Endothelial cell of umbilical vein (primary cell): Measurements from ENCODE around the gene STPG3. TPM values are rescaled to one million over a fixed set of nuclear protein-coding genes. Genes with fewer than 3 reads are reported as not detected.

Experiments used
- BruUV-seq: library from RNA; stranded (reverse); fragments of 400-500 nt; replicated peaks from 2 replicates; lab custom pipeline; 2021; lab: Mats Ljungman, UMichigan
- CTCF ChIA-PET: fragments of 300-600, 350-600 bp; sonication (Branson Sonifier 250); formaldehyde crosslinking; loops from one replicate; lab custom pipeline; 2021; ENCODE audit warnings: antibody characterized with exemption, inconsistent platforms; lab: Charles Lee
- POLR2A ChIA-PET: fragments of 300-600, 350-600 bp; sonication (Branson Sonifier 250); formaldehyde crosslinking; loops from one replicate; lab custom pipeline; 2021; ENCODE audit warnings: antibody characterized with exemption, inconsistent platforms; lab: Charles Lee
- DNase-seq: peaks from one replicate; pipeline ENCODE4 v3.0.0-alpha.2; 2011; ENCODE audit warnings: low read depth, low spot score
- FAIRE-seq: peaks from 2 replicates; lab custom pipeline; 2011; peaks lifted over from hg19 to GRCh38; lab: Jason Lieb, UNC
- H2AFZ ChIP-seq: 2 replicates; pipeline ENCODE4 v1.6.0; 2012; ENCODE audit warnings: low read depth, low read length, control low read depth, inconsistent platforms
- H3K27ac ChIP-seq: 2 replicates; pipeline ENCODE4 v1.5.1; 2011; ENCODE audit warnings: low read depth, mild to moderate bottlenecking, control low read depth, low read length, moderate library complexity; ENCODE audit not compliant: insufficient read depth
- H3K27me3 ChIP-seq, 2 experiments: 2 replicates each; pipeline versions ENCODE4 v1.6.0 to v1.6.1; 2011; ENCODE audit warnings: low read length in 2 of 2, mixed read lengths in 1 of 2; ENCODE audit not compliant: control insufficient read depth in 2 of 2, insufficient read depth in 2 of 2
- H3K36me3 ChIP-seq, 2 experiments: 2 replicates in 1 of 2; 3 replicates in 1 of 2; pipeline ENCODE4 v1.5.1; 2011; ENCODE audit warnings: low read length in 2 of 2, mild to moderate bottlenecking in 1 of 2, moderate library complexity in 1 of 2; ENCODE audit not compliant: control insufficient read depth in 2 of 2, insufficient read depth in 2 of 2; ENCODE audit errors: extremely low read depth in 1 of 2
- H3K4me1 ChIP-seq: 3 replicates; pipeline ENCODE4 v1.5.1; 2011; ENCODE audit warnings: mild to moderate bottlenecking, low read length; ENCODE audit not compliant: control insufficient read depth, insufficient read depth; ENCODE audit errors: extremely low read depth
- H3K4me2 ChIP-seq: 2 replicates; pipeline ENCODE4 v1.6.1; 2011; ENCODE audit warnings: low read length, control low read depth, mixed read lengths; ENCODE audit not compliant: insufficient read depth
- H3K4me3 ChIP-seq, 3 experiments: fragments of 200-600 bp in 1 of 3; sonication (generic), shearing (Covaris generic) in 1 of 3; replicated peaks in 1 of 3; 2 replicates each; pipeline ENCODE4 v1.5.1; 2011 to 2016; ENCODE audit warnings: control low read depth in 3 of 3, low read length in 3 of 3, mild to moderate bottlenecking in 2 of 3, inconsistent platforms in 1 of 3, low read depth in 1 of 3, moderate library complexity in 1 of 3; ENCODE audit not compliant: insufficient read depth in 1 of 3
- H3K79me2 ChIP-seq: 2 replicates; pipeline ENCODE4 v1.6.0; 2012; ENCODE audit warnings: low read length, inconsistent platforms; ENCODE audit not compliant: control insufficient read depth, insufficient read depth
- H3K9ac ChIP-seq: replicated peaks from 2 replicates; pipeline ENCODE3; 2011; ENCODE audit warnings: low read length, control low read depth; ENCODE audit not compliant: insufficient read depth; ENCODE audit errors: extremely low read depth
- H3K9me1 ChIP-seq: replicated peaks from 3 replicates; pipeline ENCODE4 v1.6.0; 2011; ENCODE audit warnings: mild to moderate bottlenecking, low read length; ENCODE audit not compliant: control insufficient read depth, insufficient read depth; ENCODE audit errors: extremely low read depth
- H3K9me3 ChIP-seq: replicated peaks from 2 replicates; pipeline ENCODE4 v1.5.1; 2012; ENCODE audit warnings: low read length, inconsistent platforms; ENCODE audit not compliant: control insufficient read depth, insufficient read depth
- H4K20me1 ChIP-seq: replicated peaks from 2 replicates; pipeline ENCODE3; 2011; ENCODE audit warnings: mild to moderate bottlenecking, low read length; ENCODE audit not compliant: control insufficient read depth, insufficient read depth; ENCODE audit errors: extremely low read depth
- CTCF ChIP-seq, 2 donors: IDR thresholded peaks; 1 replicate in 1 of 2; 2 replicates in 1 of 2; pipeline ENCODE4 v1.5.1; 2011; ENCODE audit warnings: low read length in 2 of 2, mild to moderate bottlenecking in 2 of 2, moderate library complexity in 2 of 2, control low read depth in 1 of 2, inconsistent platforms in 1 of 2, low read depth in 1 of 2; ENCODE audit not compliant: insufficient read depth in 1 of 2; ENCODE audit errors: extremely low read depth in 1 of 2
- EZH2 ChIP-seq: IDR thresholded peaks from 2 replicates; pipeline ENCODE4 v1.6.1; 2012; ENCODE audit warnings: borderline replicate concordance, low read depth, mild to moderate bottlenecking, moderate library complexity, low read length, inconsistent platforms; ENCODE audit not compliant: severe bottlenecking
- FOS ChIP-seq: IDR thresholded peaks from 2 replicates; pipeline ENCODE4 v1.6.1; 2011; ENCODE audit warnings: mild to moderate bottlenecking, low read length, moderate library complexity, borderline replicate concordance; ENCODE audit not compliant: insufficient read depth
- GATA2 ChIP-seq: IDR thresholded peaks from 2 replicates; pipeline ENCODE4 v1.7.0; 2011; ENCODE audit warnings: low read depth, mild to moderate bottlenecking, moderate library complexity, mixed read lengths, low read length; ENCODE audit not compliant: insufficient read length, insufficient read depth
- JUN ChIP-seq: IDR thresholded peaks from 2 replicates; pipeline ENCODE4 v1.6.1; 2011; ENCODE audit warnings: borderline replicate concordance, low read depth; ENCODE audit not compliant: insufficient read length, insufficient read depth
- MYC ChIP-seq: IDR thresholded peaks from one replicate; pipeline ENCODE4 v1.6.1; 2011; ENCODE audit warnings: mild to moderate bottlenecking, low read depth, low read length
- POLR2A ChIP-seq: IDR thresholded peaks from 2 replicates; pipeline ENCODE4 v1.6.1; 2012; ENCODE audit warnings: low read depth, mild to moderate bottlenecking, control low read depth, low read length
- POLR2AphosphoS5 ChIP-seq: IDR thresholded peaks from 2 replicates; pipeline ENCODE4 v1.6.1; 2012; ENCODE audit warnings: low read depth, mild to moderate bottlenecking, control low read depth, low read length, moderate library complexity; ENCODE audit not compliant: insufficient read depth
- dilution Hi-C: fragments of 300-500 bp; cut with MboI; formaldehyde crosslinking; loops from one replicate; pipeline ENCODE4 v1.15.0; 2019; ENCODE audit warnings: low sequenced_read_pairs; ENCODE audit not compliant: extremely low pct_ligation_motif_present
- intact Hi-C: fragments of 100-400 bp; cut with micrococcal nuclease; formaldehyde crosslinking; loops from one replicate; pipeline ENCODE4 v1.10.0; 2022
- polyA plus RNA-seq, 4 experiments: library from polyadenylated mRNA; depleted of rRNA in 3 of 4; stranded (reverse) in 3 of 4; unstranded in 1 of 4; fragments of >200 nt; gene quantifications; 2 replicates each; pipeline versions ENCODE4 v1.2.1 to v1.2.3, GENCODE V29; 2011 to 2012; ENCODE audit warnings: missing spikeins in 1 of 4
- total RNA-seq: library from RNA; stranded (reverse); gene quantifications from 2 replicates; pipeline ENCODE4 v1.2.3, GENCODE V29; 2021
- TF ChIP-seq, protein P1 (sequence below): IDR thresholded peaks from 2 replicates; pipeline ENCODE4 v1.6.1; 2011; ENCODE audit not compliant: insufficient read depth, insufficient read length

The STPG3 gene
- total and polyA plus RNA-seq, 2 donors (not counting 3 experiments of a cell fraction or from before 2014, with no cell fraction given) = not detected

DNA sequence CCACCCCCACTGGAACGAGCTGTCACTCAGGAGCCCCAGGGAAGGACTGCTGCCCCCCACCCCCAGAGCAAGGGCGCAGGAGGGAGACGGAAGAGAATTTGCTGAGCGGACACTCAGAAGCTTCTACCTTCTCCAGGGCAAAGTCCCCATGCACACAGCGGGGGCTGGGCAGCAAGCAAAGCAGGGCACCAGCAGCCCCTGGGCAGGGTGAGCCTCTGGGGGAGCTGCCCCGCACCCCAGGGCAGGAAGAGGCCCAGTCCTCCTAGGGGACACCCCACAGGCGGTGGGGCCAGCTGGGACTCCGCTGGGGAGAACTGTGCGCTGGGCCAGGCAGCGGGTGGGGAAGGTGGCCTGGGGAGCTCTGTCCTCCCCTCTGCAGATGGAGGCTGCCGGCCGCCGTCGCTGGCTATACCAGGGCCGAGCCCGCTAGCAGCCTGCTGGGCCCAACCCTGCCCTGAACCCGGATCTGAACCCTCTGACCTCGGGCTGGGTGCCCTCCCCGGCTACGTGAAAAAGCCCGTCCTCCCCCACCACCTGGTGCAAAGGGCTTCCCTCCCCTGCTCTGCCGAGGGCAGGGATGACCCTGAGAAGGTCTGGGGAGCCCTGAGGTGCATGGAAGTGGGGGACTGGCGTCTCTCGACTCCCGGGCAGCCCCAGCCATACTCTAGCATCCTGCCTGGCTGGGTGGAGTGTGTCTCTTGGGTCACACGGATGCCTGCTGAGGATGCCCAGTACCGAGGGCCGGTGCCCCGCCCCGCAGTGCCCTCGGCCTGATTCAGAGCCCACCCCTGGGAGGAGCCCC, 21.0 kb upstream of the STPG3 start:
- CTCF ChIA-PET = no interaction called here
- DNase-seq = no peak
- no peaks in the 10 kb centered on the region for H3K4me1 ChIP-seq
- H2AFZ ChIP-seq = no peak overlapping the region
- POLR2A ChIA-PET = interaction anchor here (2.6 kb wide), 1 partner anchor 11 kb away, joined by 6 read pairs; the partner anchor contains the start of gene TUBB4B
- no peak overlapping the region for H3K4me2 ChIP-seq
- H3K36me3 ChIP-seq = no peaks in the 10 kb centered on the region
- H3K79me2 ChIP-seq = no peaks in the 10 kb centered on the region
- H3K9me1 ChIP-seq = no peaks in the 10 kb centered on the region
- no peak overlapping the region for H3K9ac ChIP-seq
- BruUV-seq = no TSS peak
- no peak overlapping the region for H3K27ac ChIP-seq
- dilution Hi-C loops (no loop called here), intact Hi-C loops (no loop called here)
- H4K20me1 ChIP-seq = no peaks in the 10 kb centered on the region
- TF ChIP-seq GATA2 = no peak
- no peak for TF ChIP-seq MYC
- TF ChIP-seq EZH2 = no peak
- no peak for TF ChIP-seq POLR2AphosphoS5
- TF ChIP-seq POLR2A = no peak
- no peak for TF ChIP-seq JUN
- TF ChIP-seq CTCF (IDR thresholded peaks at IDR 0.05; ENCODE audit: extremely low read depth in 1 of 2, insufficient read depth in 1 of 2, low read depth in 1 of 2, low read length in 2 of 2) = no peak
- no peak for TF ChIP-seq FOS
- TF ChIP-seq, protein P1, sequence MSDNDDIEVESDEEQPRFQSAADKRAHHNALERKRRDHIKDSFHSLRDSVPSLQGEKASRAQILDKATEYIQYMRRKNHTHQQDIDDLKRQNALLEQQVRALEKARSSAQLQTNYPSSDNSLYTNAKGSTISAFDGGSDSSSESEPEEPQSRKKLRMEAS = no peak
- FAIRE-seq = no peak
- no peaks in the 10 kb centered on the region for H3K27me3 ChIP-seq
- no peaks in the 10 kb centered on the region for H3K9me3 ChIP-seq
- H3K4me3 ChIP-seq = no peak overlapping the region
